ENCODE data around the gene ST8SIA2. TPM values are rescaled to one million over a fixed set of nuclear protein-coding genes. Genes with fewer than 3 reads are reported as not detected.
A peak's percentile ranks its signal among the peaks of the same experiment; 100 is the strongest.

Gene ST8SIA2
- total RNA-seq, 1 donor from 2014 or later, result 3.1 TPM

DNA sequence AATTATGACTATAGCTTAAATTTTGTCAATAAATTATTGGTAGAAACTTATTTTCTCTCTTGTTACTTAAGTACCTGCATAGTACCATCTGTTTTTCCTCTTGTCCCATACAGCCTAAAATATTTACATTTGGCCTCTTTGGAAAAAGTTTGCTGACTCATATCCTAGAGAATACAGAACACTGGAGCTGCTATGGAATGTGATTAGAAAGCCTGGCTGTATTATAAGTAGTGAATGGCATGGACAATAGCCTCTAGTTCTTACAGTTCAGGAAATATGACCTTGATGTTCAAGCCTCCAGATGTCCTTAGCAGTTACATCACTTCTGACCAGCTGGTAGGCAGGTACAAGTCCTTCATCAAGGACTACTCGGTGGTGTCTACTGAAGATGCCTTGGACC, 28.3 kb downstream of the ST8SIA2 start:
- DNase-seq (ENCODE audit: missing footprints) (no peak), ATAC-seq (no peak)
- intact Hi-C loops (cut with DNase I), result no loop called here

DNA sequence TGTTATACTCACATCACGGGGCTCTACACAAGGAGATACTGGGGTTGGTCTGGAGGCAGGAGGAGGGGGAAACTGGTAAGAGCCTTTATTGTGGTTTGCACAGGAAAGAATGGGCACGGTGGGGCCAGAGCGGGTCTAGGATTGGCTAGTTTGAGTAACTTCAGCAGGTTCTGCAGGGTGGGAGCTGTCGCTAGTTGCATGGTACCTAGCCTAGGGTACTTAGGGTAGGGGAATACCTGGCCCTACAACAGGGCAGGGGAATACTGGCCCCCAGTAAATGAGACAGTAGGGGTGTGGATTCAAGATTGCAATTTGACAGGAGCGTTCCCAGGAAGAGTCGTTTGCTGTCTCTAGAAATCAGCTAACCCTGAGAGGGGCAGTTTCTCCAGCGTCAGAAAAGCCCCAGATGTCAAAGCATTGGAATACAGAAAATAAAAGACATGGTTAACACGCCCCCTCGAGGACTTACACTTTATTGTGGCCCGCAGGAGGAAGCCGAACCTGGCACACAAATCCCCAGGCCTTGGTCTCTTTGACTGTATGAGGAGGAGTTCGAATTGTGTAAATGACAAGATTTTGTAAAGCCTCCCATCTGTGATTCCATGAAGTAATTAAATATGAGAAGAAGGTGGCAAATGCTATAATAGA, 32.0 kb downstream of the ST8SIA2 start:
- intact Hi-C loops (cut with DNase I), result no loop called here
- no peak for ATAC-seq
- DNase-seq (ENCODE audit: missing footprints), result no peak

DNA sequence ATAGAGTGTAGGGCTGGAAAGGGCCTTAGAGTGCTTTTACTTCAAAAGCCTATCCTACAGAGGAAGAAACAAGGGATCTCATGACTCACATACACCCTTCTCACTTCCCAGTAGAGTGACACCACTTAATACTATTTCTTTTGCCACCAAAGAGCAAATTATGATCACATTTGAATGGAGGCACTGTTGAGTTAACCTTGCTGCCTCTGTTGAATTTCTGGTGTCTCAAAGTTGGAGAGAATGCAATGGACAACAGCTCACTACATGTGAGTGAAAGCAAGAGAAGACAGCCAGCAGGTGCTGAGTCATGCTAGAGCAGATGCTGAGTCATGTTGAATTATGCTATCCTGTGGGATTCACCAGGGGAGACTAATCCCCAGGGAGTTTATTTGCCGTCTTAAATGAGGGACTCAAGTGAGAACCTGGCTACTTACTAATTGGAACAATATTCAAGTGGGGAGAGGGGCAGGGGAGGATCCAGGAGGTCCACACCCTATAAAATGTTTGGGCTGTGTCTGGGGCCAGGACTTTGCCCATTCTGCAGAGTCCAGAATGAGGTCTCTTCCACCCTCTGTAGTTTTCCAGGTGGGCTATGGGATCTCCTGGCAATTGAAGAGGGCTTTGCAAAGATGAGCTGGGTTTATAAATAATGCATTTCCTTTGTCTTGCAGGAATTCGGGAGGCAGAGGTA, 35.8 kb downstream of the ST8SIA2 start:
- ATAC-seq, result no peak
- intact Hi-C loops (cut with DNase I), result no loop called here

DNA sequence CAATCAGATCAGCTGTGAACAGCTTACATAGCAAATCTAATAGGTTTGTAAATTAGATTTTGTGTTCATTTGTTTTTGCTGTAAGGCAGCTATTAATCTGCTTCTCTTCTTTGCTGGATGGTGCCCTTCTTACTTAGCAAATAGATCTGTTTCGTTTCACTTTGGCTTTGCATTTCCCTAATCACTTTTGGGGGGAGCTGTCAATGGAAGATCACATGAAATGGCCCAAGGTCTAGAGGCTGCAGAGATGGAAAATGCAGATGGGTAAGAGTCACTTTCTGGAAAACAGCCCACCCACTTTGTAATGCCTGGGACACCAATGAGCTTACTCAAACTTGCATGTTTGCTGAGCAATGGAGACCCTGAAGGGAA, 36.4 kb downstream of the ST8SIA2 start:
- intact Hi-C loops (cut with DNase I), result no loop called here

More for the DNA sequence above, 35.8 kb downstream of the ST8SIA2 start:
- DNase-seq (ENCODE audit: missing footprints), result no peak

DNA sequence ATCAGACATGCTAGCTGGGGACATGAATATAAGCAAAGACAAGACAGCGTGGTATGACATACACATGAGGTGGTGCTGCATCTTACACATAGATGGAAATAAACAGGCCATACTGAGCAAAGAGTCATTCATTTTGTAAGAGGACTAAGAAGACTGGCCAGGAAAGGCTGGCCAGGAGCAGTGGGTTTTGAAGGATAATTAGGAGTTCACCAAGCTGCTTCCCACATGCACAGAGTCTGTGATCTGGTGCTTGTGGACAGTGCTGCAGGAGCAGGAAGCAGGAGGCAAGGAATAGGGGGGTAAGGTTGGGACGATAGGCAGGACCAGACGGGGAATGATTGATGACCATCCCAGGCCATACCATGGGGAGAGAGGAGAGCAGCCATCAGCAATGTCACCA, 41.5 kb downstream of the ST8SIA2 start:
- no peak for ATAC-seq
- intact Hi-C loops (cut with DNase I), result no loop called here

More for the DNA sequence above, 36.4 kb downstream of the ST8SIA2 start:
- ATAC-seq (no peak), DNase-seq (ENCODE audit: missing footprints) (no peak)

DNA sequence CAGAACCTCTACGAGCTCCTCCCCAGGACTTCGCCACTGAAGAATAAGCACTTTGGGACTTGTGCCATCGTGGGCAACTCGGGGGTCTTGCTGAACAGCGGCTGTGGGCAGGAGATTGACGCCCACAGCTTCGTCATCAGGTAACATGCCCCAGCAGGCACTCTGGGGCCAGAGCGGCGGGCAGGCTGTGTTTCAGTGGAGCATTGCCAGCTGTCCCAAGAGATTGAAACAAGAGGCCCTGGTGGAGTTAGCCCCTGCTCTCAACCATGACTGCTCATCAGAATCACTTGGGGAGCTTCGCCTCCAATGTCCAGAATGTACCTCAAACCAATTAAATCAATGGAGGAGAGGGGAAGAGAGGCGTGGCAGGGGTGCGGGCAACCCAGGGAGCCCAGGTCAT, 44.8 kb downstream of the ST8SIA2 start:
- intact Hi-C loops (cut with DNase I), result no loop called here
- DNase-seq (ENCODE audit: missing footprints) (no peak), ATAC-seq (no peak)

More for the DNA sequence above, 41.5 kb downstream of the ST8SIA2 start:
- DNase-seq (ENCODE audit: missing footprints), result no peak

DNA sequence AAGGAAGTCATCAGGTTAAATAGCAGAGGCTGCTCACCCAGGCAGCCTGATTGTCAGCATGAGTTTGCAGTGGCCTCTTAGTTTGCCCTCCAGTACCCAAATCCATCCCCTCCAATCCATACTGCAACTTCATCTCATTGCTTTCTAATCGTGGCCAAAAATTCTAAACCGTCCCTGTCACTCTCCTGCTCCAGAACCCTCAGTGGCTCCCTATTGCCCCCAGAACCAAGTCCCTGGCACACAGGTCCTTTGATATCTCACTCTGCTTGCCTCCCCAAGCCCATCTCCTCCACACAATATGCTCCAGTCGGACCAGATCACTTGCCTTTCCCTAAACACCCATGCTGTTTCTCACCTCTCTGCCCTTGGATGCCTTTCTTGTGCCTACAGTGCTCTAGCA, 49.7 kb downstream of the ST8SIA2 start:
- intact Hi-C loops (cut with DNase I), result no loop called here
- ATAC-seq (no peak), DNase-seq (ENCODE audit: missing footprints) (no peak)

DNA sequence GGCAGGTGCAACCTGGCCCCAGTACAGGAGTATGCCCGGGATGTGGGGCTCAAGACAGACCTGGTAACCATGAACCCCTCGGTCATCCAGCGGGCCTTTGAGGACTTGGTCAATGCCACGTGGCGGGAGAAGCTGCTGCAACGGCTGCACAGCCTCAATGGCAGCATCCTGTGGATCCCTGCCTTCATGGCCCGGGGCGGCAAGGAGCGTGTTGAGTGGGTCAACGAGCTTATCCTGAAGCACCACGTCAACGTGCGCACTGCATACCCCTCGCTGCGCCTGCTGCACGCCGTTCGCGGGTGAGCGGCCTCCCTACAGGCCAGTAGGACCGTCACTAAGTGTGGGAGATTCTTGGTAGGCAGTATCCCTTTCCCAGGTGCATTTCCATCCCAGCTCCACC, 51.0 kb downstream of the ST8SIA2 start:
- no peak for DNase-seq (ENCODE audit: missing footprints)
- ATAC-seq, result no peak
- intact Hi-C loops (cut with DNase I), result no loop called here

DNA sequence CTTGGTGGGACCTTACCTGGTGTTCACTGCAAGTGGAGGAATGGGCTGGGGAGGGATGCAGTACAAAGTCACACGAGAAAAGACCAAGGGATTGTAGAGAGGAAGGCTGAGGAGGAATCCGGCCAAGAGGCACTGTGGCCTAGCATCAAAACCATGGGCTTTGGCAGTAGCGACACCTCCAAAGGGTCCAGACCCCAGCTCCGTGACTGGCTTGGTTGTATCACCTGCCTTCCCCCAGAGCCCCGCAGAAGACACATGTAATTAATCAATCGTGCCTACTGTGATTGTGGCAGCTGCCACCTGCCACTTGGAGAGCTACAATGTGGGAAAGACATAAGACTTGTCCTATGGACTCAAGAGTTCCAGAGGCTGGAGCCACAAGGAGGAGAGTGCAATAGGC, 54.7 kb downstream of the ST8SIA2 start:
- intact Hi-C loops (cut with DNase I), result no loop called here
- no peak for DNase-seq (ENCODE audit: missing footprints)
- ATAC-seq, result no peak

DNA sequence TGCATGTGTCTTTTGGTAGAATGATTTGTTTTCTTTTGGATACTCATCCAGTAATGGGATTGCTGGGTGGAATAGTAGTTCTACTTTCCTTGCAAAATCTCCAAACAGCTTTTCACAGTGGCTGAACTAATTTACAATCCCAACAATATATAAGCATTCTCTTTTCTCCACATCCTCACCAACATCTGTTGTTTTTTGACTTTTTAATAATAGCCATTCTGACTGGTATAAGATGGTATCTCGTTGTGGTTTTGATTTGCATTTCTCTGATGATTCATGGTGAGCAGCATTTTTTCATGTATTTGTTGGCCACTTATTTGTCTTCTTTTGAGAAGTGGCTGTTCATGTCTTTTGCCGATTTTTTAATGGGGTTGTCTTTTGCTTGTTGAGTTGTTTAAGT, 55.8 kb downstream of the ST8SIA2 start:
- DNase-seq (ENCODE audit: missing footprints) (no peak), ATAC-seq (no peak)
- intact Hi-C loops (cut with DNase I), result no loop called here

DNA sequence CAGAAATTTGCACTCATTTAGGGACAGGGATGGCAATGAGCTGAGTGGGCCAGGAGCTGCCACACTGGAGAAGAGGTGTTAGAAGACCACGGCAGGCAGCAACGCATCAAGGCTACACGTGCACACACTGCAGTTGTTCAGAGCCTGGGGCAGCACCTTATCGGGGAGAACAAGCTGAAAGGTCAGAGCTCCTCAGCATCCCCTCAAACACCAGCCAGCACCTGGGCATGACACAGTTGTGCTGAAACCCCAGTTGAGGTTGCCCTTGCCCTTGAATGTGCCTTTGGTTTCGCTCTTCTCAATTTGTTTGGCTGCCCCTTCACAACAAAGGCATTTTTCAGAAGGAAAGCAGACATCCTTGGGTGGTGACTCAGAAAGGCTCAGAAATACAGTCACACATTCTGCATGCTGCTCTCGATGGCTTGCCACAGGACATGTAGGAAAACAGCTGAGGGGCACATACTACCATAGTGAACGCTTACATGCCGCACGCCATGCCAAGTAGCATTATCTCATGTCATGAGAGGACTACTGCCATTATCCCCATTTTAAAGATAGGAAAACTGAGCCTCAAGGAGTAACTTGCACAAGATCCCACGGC, 57.6 kb downstream of the ST8SIA2 start:
- intact Hi-C loops (cut with DNase I), result no loop called here
- no peak for ATAC-seq
- DNase-seq (ENCODE audit: missing footprints), result no peak

DNA sequence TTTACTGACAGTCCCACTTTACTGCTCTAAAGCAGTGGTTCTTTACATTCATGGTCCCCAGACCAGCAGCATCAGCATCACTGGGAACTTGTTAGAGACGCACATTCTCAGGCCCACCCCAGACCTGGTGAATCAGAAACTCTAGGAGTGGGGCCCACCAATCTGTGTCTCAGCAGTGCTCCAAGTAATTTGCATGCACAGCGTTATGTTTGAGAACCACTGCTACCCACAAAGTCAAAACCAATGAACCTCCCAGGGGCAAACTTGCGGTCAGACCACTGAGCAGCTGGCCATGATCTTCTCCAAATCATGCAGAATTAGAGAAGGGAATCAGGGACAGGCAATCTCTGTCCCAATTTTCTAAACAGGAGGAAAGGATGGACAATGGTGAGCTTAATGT, 58.5 kb downstream of the ST8SIA2 start:
- ATAC-seq, result no peak
- no peak for DNase-seq (ENCODE audit: missing footprints)
- intact Hi-C loops (cut with DNase I), result no loop called here

DNA sequence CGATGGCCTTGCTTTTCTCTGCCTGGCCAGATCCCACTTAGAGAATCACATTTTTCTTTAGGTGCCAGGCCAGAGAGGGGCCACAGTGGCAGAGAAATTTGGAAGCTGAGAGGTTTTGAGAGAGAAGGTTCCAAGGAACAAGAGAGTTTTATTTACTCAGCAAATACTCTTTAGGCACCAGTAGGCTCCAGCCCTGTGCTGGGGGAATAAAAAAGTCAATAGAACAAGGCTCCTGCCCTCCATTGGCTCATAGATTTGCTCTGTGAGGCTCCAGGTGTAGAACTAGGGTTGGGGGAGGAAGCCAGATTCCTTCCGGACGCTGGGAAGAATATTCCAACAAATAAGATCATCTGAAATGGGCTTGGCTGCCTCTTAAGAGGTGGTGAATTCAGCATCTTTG, 59.9 kb downstream of the ST8SIA2 start:
- intact Hi-C loops (cut with DNase I), result no loop called here
- no peak for ATAC-seq
- DNase-seq (ENCODE audit: missing footprints), result no peak

DNA sequence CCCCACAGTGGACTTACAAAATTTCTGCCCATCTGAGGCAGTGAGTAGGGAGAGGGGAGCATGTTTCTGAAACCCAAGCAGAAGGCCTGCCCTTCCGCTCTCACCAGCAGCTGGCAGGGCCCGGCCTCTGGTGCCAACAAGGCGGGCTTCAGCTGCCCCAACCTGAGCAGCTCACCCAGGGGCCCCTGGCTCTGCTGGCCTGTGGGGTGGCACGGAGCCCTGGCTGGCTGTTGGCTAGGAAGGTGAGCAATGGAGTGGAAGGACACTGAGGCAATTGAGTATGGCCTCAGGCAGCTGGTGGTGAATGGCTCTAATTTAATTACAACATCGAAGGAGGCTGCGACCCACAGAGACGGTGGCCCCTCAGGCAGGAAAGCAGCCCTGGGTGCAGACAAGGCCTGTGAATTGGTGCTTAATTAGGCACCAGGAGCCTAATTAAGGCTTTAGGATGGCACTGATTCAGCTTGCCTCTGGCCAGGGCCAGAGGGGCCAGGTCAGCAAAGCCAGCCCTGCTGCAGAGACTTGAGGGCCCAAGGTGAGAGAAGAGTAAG, 60.9 kb downstream of the ST8SIA2 start:
- intact Hi-C loops (cut with DNase I), result no loop called here
- DNase-seq (ENCODE audit: missing footprints) (no peak), ATAC-seq (no peak)

DNA sequence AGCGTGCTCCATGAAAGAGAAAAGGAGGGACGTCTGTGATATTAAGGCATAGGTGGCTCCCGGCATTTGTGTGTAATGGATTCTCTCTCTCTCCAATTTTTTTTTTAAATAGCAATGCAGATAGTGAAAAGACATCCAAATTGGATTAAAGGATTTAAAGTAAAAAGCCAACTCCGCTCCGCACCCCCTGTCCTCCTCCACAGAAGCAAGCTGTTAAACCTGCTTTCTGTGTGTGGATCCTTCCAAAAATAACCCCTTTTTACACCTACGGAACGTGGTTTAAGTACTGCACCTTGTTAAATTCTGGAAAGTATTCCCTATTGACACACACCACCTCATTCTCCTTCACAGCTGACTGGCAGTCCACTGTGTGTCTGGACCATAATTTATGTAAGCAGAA, 61.6 kb downstream of the ST8SIA2 start:
- ATAC-seq (no peak), DNase-seq (ENCODE audit: missing footprints) (no peak)
- intact Hi-C loops (cut with DNase I), result no loop called here

DNA sequence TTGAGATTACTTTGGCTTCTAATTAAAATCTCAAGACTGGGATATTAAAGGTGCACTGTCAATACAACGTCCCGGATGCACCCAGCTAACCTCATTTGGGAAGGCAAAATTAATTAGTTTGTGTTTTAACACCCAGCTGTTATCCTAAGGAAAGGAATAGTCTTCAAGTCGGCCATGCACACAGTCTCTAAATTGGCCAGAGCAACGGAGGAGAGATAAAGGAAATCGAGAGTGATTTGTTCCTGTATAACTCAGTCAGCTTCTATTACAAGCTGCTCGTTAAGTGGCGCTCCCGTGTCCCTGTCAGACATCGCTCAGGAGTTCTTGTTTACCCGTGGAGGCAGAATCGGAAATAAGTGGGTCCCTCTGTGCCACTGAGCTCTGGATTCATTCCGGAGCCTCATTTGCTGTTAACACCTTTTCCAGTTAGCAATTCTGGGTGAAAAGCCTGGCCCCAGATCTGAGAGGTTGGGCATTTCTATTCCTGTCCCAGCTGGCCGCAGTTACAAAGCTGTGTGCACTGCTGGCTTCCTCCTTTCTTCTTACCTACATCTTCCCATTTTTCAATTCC, 63.9 kb downstream of the ST8SIA2 start:
- intact Hi-C loops (cut with DNase I), result no loop called here
- ATAC-seq (peak; percentile 67), DNase-seq (ENCODE audit: missing footprints) (no peak)

DNA sequence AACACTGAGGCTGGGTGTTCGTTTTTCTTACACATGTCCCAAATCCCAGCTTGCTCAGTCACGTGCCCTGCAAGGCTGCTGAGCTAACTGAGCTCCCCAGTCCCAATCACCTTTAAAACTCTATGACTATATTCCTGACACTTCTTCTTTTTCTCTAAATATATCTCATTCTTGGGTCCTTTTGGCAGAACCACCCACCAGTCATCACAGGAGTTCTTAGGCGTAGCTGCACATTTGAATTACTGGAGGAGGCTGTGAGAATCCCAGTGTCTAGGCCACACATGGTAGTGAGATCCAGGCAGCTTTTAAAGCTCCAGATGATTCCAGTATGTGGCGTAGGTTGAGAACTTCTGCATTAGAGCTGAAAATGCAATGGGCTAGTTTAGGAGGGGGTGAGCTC, 66.3 kb downstream of the ST8SIA2 start:
- ATAC-seq (no peak), DNase-seq (ENCODE audit: missing footprints) (no peak)
- intact Hi-C loops (cut with DNase I), result no loop called here

DNA sequence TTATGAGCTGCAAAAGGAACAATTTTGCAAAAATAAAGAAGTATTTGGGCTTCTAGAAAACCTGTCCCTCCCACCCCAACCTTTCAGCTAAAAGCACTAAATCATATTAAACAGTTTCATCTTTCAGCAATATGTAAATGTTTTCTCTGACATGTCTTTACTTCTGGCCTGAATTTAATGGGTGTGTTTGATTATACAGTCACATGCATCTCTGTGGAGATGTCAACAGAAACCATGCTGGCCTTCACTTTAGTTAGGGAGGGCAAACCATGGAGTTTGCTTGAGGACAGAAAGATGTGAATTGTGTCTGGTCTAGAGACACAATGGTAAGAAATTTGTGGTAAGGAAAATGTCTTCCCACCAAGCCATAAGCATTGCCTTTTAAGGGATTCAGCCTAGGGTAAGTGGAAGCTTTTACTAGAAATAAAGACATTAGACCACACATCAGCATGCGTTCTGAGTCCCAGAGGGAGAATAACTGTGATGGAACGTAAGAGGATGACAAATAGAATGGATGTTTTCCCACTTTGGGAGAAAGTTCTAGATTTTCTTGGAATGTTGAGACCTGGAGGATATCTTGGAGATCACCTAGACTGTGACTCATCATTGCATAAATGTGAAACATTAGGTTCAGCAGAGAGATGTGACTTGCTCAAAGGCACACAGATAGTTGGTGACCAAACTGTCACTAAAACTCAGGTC, 68.9 kb downstream of the ST8SIA2 start:
- intact Hi-C loops (cut with DNase I), result no loop called here
- DNase-seq (ENCODE audit: missing footprints) (no peak), ATAC-seq (no peak)

DNA sequence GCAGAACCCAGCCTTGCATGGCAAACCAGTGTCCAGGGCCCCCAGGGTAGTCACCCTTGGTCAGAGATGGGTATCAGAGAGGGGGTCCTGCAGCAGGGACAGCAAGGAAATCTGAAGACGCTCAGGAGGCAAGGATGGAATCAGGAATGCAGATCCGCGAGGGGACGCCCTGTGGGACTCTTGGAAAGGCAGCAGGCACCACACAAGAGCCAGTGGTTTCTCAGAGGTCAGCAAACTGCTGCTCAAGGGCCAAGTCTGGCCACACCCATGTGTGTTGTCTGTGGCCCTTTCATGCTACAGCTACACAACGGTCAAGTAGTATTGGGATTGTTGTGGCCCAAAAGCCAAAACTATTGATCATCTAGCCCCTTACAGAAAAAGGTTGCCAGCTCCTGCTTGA, 69.7 kb downstream of the ST8SIA2 start:
- ATAC-seq (no peak), DNase-seq (ENCODE audit: missing footprints) (no peak)
- intact Hi-C loops (cut with DNase I), result no loop called here

Measured in Right ventricle myocardium inferior (tissue), 1 donor.